KG1 (cell line): Measurements from ENCODE around the gene ABCA3.
"Not testable (repeated sequence)": the region's sequence is repeated elsewhere in the genome, so short reads cannot be mapped to it uniquely, and the experiment has no call there.

Source experiments
- DNase-seq: peaks from one replicate; lab custom pipeline; 2025; lab: John Stamatoyannopoulos, UW

The ABCA3 gene

DNA sequence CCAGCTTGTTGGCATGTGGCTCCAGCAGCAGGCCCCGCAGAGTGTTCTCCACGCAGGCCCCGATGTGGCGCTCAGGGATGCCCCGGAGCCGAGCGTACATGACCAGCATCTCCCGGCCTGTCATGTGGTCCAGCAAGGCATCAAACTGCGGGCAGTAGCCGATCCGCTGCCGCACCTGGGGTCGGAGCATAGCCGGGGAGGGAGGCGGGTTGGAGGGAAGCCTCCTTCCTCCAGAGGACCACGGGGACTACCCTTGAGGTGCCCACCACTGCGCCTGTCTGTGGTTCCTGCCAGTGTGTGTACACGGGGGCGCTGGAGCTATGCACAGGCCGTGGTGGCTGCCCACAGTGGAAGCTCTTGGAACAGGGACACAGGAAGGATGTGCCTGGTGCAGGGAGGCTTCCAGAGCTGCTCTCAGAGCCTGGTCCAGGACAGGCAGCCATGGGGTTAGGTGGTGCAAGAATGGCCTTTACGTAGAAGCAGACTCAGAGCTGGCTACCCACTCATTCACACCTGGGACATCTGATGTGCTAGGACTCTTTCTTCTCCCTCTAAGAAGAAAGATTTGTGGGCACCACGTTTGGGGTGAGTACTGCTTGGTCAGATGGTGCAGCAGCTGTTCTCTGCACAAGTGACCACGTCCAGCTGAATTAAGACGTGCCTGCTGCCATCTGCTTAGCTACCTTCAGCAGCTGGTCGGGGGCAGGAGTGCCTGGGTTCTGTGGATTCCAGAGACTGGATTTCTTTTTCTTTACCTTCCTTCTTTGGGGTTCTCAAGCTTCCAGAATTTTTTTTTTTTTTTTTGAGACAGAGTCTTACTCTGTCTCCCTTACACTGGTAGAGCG is 61.4 kb downstream of the ABCA3 start:
- no peak for DNase-seq

DNA sequence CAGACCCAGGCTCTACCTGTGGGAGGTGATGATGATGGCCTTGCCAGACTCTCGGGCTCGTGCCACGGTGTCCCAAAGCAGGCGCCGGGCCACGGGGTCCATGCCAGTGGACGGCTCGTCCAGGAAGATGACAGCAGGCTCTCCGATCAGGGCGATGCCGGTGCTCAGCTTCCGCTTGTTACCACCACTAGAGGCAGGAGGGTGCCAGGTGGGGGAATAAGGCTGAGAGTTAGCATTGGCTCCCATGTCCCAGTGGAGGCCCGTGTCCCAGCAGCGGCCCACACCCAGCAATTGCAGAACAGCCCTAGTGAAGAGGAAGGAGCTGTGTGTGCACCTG is 62.3 kb downstream of the ABCA3 start:
- no peak for DNase-seq

DNA sequence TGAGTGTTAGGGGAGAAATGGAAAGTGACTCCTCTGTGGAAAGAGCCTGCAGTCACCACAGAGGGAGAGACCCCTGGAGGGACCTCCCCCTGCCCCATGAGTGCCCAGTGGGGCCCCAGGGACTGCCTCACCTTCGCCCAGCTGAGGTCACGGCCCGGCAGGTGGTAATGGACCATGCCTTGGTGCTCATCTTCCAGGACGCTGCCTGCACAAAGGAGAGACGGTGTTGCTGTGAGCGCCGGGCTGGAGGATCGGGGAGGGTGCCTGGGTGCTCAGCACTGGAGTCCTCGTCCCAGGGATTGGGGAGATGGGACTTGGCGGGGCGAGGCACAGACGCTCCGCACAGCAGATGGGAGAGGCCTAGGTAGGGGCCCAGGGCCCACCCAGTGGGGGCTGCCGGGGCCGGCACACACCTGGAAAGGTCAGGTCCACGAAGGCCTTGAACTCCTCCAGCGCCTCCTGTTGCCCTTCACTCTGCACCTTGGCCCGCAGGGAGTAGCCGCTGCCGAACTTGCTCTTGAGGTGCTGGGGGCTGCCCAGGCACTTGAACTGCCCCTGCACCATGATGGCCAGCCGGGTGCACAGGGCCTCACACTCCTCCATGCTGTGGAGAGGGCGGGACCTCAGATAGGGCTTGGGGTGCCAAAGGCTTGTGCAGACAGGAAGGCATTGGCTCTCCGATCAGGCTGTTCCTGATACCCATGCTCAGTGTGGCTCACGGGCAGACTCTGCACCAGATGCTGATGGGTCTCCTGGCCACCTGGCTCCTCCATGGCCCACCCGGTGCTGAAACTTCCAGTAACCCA is 62.9 kb downstream of the ABCA3 start:
- no peak for DNase-seq

DNA sequence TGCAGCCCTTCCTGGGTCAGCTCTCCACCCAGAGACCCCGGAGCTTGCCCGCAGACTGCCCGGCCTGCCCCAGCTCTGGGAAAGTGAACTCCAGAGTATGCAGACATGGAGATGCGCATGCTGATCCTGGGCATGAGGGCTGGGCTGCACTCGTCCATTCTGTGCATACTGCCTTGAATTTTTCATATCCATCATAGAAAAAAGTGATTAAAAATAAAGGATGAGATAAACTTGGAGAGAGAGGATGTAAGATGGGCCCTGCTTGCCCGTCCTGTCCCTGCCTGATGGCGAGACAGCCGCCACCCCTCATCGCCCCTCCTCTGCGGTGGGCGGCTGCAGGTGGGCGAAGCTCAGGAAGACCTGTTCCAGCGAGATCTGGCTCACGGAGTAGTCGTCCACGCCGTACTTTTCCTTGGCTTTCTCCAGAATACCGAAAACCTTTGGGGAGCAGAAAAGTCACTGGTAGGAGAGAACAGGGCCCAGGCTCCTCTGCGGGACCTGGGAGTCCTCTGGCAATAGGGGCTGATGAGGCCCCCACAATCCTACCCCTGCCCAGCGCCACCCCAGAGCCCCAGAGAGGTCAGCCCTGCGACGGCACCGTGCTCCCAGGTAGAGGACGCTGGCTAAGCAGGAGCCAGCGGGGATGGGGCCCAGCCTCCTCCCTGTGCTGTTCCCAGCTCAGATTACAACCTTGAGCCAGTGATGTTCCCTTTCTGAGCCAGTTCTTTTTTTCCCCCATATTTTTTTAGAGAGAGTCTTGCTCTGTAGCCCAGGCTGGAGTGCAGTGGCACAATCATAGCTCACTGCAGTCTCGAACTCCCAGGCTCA is 63.9 kb downstream of the ABCA3 start:
- DNase-seq = no peak

DNA sequence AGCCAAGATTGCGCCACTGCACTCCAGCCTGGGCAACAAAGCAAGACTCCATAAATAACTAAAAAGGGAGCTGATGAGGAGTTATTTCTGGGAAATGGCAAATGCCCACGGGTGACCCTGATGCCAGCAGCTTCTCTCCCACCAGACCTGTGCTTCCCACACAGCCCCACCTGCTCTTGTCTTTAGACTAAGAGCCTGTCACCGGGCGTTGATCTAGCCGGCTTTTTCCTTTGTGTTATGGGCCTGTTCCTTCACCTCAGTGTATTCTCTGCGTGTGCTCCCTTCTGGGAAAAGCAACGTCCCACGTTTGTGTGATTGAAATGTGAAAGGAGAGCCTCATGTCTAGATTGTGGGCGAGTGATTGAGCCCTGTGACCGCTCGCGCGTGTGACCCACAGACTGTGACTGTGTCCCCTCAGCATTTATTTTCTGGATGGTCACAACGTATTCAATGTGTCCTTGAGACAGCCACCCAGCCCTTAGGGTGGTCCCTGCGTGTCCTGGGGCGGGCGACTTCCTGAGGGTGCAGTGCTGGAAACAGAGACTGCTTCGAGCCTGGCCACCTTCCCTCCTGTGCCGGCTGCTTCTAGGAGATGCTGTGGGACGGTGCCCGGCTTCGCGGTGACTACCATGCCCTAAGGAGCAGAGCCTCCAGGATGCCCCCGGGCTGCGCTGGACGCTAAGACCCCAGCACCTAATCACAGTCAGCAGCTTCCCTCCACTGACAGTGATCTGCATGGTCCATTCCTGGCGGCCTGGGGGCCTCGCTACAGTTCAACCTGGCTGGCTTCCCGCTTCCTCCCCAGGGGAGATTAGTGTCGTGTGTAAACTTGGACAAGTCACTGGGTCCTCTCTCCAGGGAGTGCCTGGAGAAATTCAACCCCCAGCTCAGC is 64.8 kb downstream of the ABCA3 start:
- no peak for DNase-seq

DNA sequence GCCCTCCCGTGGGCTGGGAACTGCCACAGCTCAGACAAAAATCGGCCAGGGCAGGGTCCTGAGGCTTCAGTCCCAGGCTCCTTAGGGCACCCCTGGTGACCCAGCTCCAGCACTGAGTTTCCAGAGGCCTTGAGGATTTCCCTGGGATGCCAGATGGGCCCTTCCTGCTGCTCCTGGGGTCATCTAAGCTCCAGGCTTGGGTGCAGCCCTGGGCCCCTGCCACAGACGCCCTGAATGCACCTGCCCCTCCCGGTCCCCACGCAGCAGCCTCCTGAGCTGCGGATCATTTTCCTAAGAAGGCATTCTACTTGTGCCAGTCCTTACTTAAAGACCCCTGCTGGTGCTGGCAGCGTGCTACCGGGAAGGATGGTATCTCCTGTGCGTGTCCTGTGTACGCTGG is 66.6 kb downstream of the ABCA3 start:
- no peak for DNase-seq

DNA sequence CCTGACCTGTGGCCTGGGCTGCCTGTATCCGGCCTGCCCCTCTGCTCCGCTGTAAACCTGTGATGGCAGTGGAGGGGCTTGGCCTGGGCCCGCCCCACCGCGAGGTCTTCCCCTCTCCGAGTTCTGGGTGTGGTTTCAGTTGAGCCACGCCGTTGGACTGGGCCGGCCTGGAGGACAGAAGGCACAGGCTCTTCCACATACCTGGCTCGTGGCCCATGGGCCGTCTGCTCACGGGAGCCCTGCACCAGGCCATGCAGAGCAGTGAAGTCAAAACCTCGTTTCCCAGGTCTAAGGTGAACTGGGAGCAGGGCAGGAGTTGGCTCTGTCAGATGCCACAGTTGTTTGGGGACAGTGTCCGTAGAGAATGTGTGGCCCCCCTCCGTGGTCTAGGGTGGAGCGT is 67.0 kb downstream of the ABCA3 start:
- DNase-seq = no peak

DNA sequence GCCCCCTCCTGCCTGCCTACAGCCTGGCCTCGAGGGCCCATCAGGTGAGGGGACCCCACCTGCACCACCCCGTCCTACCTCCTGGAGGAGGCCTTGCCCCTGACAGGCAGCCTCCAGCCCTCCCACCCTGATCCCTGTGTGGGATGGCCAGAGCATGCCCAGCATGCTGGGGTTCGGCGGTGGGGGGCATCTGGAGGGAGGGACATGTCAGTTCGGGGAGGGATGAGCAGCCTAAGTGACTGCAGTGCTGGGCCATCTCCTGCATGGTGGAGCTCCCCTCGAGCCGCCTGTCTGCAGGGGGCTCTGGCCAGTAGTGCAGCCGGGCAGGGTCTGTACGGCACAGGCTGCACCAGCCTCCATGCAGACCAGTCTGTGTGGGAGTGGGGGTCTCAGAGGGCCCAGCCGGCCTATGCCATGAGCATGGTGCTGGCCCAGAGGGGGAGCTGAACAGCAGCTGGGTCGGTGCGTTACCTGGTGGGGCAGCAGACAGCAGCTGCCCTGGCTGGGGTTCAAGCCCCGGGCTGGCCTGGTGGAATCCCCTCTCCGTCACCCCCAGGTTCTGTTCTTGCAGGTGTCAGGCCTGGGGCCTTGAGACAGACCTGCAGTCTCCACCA is 68.6 kb downstream of the ABCA3 start:
- no peak for DNase-seq

DNA sequence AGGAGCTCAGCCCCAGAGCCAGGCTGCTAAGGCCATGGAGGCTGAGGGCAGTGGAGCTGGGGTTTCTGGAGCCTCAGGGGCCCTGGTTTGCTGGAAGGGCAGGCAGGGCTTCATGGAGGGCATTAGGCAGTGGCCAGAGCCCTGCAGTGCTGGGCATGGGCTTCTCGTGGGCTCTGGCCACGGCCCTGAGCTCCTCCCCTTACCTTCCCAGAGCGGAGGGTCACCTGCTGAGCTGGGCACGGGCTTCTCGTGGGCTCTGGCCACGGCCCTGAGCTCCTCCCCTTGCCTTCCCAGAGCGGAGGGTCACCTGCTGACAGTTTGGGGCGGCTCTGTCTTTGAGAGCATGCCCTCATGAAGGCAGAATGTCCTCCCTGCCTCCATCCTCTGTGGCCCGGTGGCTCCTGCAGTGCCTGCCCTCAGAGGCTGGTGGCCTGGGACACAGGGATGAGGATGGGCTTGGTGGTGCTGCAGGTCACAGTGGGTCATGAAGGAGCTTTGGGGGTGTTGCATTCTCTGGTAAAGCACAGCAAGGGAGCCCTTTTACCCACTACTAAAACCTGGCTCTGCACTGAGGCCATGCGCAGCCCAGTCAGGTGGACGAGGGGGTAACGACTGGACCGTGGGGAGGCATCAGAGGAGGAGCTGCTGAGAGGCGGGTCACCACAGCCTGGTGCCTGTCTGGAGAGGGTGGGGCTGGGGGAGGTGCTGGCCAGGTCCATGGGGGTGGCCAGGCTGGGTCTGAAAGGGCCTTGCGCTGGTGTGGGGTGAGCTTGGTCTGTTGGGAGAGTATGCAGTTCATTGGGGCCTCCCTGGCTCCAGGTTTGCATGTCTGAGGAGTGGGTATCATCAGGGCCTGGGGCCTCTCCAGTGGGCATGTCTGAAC is 69.7 kb downstream of the ABCA3 start:
- DNase-seq = no peak

DNA sequence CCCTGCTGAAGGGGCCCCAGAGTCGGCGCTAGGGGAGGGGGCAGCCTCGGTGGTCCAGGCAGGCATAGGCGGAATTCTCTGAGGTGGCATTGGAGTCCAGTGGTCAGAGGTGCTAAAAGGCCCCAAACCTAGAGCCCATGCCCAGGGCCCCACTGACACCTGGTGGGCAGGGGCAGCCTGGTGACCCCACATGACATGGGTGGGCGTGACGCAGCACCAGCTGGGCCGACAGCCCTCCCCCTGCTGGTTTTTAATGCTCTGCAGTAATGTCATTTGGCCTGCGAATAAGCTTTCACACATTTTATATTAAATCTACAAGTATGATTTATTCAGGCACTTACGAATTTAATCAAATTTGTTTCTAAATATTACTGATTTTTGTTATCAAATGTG is 70.5 kb downstream of the ABCA3 start:
- no peak for DNase-seq

DNA sequence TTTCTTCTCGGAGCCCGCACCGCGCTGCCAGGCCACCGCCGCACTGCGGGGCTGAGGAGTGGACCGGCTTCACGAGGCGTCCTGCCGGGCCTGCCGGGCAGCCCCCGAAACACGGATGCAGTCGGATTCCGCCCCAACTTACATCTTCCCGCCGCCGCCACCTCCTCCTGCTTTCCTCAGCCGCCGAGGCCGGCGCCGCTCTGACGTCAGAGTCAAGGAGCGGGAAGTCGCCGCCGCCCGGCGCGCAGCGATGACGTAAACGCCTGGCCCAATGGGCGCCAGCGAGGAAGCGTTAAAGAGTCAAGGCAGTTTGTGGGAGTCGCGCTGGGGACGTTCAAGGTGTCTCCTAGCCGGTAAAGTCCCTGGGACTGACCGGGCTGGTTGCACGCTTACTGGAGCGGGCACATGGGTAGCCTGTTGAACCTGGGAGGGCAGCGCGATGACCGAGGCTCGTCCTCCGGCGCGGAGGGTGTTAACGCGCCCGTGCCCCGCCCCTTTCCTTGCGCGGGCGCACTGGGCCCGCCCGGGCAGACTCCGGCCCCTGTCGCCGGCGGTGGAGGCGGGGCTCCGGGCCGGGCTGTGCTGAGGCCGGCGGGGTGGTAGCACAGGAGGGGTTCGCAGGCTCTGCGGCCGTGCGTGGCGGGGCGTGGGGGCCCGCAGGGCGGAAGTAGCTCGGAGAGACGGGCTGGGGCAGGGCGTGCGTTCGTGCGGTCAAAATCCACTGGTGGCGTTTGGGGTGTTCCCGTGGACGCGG is 72.4 kb downstream of the ABCA3 start, which contains the start of gene RNPS1:
RNPS1 (minus strand) TSS at position 214 of the 754 bp plus-strand sequence. CDS start 3,483 bp downstream, outside the sequence.
- peak; percentile 97 for DNase-seq

DNA sequence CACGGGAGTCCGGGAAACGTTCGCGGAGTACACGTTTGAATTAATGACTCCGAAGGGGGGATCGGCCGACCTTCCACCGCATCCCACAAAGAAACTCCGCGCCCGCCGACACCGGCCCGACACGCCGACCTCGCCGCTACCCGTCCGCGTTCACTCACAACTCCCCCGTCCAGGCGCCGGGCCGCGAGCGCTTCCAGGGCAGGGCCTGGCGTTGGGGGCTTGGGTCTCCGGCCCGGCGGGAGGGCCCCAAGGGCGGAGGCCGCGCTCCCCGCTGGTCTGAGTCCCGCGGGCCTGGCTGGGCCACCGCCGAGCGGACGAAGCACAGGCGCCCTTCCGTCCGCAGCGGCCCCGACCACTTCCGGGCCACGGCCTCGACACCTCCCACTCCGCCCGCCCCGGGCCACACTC is 73.0 kb downstream of the ABCA3 start:
- DNase-seq = peak; percentile 68

DNA sequence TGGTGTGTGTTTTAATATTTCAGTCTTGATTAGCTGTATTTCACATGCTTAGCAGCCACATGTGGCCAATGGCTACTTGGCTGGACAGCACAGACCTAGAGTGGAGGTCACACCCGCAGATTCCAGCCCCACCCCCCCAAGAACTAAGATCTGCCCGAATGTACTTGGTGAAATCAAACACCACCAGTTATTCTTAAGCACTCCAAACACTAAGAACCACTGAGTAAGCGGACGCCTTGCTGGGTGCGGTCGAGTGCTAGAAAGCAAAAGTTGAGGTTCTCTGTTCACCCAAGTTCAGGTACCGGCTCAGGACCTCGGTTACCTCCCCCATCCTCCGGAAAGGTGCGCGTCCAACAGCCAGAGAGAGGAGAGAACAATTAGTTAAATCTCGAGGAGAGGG is 73.6 kb downstream of the ABCA3 start:
- DNase-seq = not testable (repeated sequence)

DNA sequence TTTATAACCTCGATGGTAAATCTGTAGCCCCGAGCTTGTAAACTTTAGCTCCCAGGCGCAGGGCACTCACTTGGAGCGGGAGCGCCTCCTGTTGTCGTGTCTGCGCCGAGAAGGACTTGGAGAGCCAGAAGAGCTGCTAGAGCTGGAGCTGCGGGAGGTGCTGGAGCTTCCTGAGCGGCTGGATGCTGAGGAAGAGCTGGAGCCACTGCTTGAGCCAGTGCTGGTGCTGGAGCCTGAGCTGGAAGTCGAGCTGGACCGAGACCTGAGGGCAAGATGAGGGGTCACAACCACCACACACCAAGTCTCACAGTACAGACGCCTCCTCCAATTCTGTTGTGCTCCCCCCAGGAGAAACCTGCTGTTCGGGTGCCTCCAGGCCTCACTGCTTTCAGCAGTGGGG is 77.5 kb downstream of the ABCA3 start:
- not testable (repeated sequence) for DNase-seq

DNA sequence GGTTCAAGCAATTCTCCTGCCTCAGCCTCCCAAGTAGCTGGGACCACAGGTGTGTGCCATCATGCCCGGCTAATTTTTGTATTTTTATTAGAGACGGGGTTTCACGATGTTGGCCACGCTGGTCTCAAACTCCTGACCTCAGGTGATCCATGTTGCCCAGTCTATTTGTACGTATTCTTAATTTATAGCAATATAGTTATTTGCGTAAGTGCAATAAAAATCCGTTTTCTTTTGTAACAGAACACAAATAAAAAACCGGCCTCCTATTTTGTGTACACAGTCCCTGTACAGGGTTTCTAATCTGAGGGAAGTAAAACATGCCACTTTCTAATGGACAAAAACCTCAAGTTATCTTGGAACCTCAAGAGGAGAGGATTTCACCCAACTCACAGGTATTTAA is 80.3 kb downstream of the ABCA3 start:
- DNase-seq = no peak

DNA sequence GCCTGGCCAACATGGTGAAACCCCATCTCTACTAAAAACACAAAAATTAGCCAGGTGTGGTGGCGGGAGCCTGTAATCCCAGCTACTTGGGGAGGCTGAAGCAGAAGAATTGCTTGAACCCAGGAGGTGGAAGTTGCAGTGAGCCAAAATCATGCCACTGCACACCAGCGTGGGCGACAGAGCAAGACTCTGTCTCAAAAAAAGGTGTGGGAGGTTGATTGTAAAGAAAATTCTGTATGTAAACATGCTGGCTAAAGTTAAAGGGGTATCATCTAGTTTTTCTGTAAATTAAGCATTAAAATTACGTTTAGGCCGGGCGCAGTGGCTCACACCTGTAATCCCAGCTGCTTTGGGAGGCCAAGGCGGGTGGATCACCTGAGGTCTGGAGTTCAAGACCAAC is 82.0 kb downstream of the ABCA3 start:
- DNase-seq = not testable (repeated sequence)

DNA sequence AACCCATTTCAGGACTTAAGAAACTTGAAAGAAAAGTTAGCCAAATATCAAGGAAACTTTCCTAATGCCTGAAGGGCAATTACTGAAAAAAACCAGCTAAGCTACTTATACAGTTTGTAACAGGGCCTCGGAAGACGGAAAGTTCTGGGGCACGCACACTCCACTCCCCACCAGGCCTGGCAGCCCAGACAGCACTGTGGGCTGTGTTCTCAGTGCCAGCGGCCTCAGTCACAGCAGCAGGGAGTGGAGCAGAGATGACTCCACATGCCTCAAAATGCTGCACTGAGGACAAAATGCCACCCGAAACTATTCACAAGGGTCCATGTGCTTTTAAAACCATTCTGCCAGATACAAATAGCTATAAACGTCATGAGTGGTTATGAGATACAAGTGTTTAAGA is 82.8 kb downstream of the ABCA3 start:
- no peak for DNase-seq

DNA sequence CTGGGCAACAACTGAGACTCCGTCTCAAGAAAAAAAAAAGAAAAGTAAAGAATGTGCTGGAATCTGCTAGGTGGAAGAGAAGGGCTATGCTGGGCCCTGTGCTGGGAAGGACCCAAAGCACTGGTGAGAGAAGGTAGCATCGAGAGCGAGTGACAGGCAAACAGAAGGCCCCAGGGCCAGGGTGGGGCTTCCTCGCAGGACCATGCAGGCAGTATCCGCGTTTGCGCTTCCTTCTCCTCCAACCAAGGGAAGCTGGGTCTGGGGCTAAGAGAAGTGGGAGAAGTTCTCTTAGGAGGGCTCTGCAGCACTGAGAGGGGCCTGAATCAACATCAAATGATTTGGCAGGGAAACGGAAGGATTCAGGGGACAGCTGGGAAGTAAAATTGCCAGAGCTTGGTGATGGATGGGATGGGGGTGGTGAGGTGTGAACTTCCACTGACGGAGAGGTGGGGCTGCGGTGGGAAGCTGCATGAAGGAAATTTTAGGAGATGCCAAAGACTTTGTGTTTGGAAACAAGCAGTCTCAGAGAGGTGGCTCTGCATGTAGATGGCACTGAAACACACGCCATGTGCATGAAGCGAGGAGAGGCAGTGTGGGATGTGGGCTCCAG is 83.9 kb downstream of the ABCA3 start:
- no peak for DNase-seq

DNA sequence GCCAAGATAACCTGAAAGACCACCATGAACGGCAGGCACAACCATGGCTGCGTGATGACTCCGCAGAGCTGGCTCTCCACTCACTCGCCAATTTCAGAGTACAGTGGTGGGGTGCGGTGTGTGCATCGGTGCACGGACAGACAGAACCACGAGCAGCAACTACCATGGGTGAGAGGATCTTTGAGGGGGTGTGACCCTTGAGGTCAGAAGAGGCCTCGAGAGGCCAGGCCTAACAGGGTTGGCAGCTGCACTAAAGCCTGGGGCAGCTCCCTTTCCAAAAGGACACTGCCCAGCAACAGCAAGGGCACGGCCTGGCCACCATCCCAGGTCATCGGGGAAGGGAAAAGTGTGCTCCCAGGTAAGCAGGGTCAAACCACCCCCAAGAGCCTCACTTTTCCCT is 87.2 kb downstream of the ABCA3 start:
- DNase-seq = no peak
